Middle frontal gyrus (tissue), 1 donor: Measurements from ENCODE around the gene GOLGA8N.

Experiments
- DNase-seq: peaks from one replicate; pipeline ENCODE4 v3.0.0-alpha.2; 2015; ENCODE audit warnings: low spot score; ENCODE audit errors: extremely low spot score

Gene GOLGA8N

GRCh38 chr15:32651229-32651837 lies 58.1 kb downstream of the GOLGA8N start:
- DNase-seq: peak; percentile 21

- DNase-seq: no peak
Measured at GRCh38 chr15:32652178-32652577, 58.9 kb downstream of the GOLGA8N start.

- DNase-seq: no peak
Measured at GRCh38 chr15:32656091-32656490, 62.8 kb downstream of the GOLGA8N start.

- DNase-seq: no peak
Measured at GRCh38 chr15:32656496-32656895, 63.2 kb downstream of the GOLGA8N start.
